ENCODE measurements around the gene GREB1. TPM values are rescaled to one million over a fixed set of nuclear protein-coding genes. Genes with fewer than 3 reads are reported as not detected.

Gene GREB1, protein sequence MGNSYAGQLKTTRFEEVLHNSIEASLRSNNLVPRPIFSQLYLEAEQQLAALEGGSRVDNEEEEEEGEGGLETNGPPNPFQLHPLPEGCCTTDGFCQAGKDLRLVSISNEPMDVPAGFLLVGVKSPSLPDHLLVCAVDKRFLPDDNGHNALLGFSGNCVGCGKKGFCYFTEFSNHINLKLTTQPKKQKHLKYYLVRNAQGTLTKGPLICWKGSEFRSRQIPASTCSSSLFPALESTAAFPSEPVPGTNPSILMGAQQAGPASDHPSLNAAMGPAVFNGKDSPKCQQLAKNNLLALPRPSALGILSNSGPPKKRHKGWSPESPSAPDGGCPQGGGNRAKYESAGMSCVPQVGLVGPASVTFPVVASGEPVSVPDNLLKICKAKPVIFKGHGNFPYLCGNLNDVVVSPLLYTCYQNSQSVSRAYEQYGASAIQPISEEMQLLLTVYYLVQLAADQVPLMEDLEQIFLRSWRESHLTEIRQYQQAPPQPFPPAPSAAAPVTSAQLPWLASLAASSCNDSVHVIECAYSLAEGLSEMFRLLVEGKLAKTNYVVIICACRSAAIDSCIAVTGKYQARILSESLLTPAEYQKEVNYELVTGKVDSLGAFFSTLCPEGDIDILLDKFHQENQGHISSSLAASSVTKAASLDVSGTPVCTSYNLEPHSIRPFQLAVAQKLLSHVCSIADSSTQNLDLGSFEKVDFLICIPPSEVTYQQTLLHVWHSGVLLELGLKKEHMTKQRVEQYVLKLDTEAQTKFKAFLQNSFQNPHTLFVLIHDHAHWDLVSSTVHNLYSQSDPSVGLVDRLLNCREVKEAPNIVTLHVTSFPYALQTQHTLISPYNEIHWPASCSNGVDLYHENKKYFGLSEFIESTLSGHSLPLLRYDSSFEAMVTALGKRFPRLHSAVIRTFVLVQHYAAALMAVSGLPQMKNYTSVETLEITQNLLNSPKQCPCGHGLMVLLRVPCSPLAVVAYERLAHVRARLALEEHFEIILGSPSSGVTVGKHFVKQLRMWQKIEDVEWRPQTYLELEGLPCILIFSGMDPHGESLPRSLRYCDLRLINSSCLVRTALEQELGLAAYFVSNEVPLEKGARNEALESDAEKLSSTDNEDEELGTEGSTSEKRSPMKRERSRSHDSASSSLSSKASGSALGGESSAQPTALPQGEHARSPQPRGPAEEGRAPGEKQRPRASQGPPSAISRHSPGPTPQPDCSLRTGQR (N-terminal part only)
- total RNA-seq: 10 to 100 TPM in 1 of 2 donors, 1 to 10 TPM in 1; 7.4 to 15.4 TPM
- long read RNA-seq, donor 1: 0 reads
- long read RNA-seq, donor 2, partial matches to known transcripts: 0 of 3 reads
- long read RNA-seq, donor 2, other reads (novel, unspliced or antisense): 3 of 3 reads

- intact Hi-C loops (cut with DNase I): no loop called here
- no peak for DNase-seq (ENCODE audit: low spot score)
Observed at GRCh38 chr2:11533278-11534070, at the start of gene GREB1. Gene GREB1 (plus strand): TSS chr2:11534045. CDS start chr2:11556615, 22,570 bp downstream.

DNA sequence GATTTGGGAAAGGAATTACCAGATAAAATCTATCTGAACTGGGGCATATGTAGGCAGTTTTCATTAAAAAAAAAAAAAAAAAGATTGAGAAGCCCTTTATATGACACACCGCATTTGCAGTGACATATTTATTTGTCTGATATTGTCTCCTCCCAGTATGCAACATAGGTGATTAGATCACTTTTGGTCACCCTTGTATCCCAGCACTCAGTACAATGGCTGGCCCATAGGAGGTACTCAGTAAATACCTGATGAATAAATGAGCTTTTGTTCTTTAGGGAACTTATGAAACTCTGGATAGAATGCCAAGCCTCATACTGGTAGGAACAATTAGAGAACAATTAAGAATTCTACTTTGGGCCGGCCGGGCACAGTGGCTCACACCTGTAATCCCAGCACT is 45.0 kb upstream of the GREB1 start:
- intact Hi-C loops (cut with DNase I): no loop called here

DNA sequence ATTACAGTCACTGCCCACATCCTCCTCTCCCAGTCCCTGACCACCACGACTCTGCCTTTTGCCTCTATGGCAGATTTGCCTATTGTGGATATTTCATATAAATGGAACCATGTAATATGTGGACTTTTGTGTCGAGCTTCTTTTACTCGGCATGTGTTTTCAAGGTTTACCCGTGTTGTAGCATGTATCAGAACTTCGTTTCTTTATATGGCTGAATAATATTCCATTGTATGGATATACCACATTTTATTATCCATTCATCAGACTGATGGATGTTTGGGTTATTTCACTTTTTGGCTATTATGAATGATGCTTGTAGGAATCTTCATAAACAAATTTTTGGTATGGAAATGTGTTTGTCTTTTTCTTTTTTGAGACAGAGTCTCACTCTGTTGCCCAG is 43.7 kb upstream of the GREB1 start:
- DNase-seq (ENCODE audit: low spot score): no peak
- intact Hi-C loops (cut with DNase I): no loop called here

More for the DNA sequence above, 45.0 kb upstream of the GREB1 start:
- no peak for DNase-seq (ENCODE audit: low spot score)

GRCh38 chr2:11491348-11491933 is 42.4 kb upstream of the GREB1 start:
- no peak for DNase-seq (ENCODE audit: low spot score)
- intact Hi-C loops (cut with DNase I): no loop called here

DNA sequence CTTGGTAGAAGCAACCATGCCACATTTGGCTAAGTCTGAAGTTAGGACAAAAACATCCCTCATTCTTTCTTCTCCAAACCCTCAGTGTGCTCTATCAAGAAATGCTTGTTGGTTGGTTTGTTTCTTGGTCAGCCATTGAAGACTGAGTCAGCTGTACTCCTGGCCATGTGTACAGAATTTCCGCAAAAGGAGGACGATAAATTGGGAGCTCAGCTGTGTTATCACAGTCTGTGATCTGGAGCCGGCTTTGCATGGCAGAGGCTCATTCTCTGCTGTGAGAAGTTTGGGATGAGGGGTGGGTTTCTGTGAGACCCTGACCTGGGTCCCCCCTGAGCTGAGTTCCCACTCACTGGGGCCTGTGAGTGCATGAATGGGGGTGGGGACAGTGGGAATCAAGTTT is 41.6 kb upstream of the GREB1 start:
- intact Hi-C loops (cut with DNase I): no loop called here
- DNase-seq (ENCODE audit: low spot score): no peak

DNA sequence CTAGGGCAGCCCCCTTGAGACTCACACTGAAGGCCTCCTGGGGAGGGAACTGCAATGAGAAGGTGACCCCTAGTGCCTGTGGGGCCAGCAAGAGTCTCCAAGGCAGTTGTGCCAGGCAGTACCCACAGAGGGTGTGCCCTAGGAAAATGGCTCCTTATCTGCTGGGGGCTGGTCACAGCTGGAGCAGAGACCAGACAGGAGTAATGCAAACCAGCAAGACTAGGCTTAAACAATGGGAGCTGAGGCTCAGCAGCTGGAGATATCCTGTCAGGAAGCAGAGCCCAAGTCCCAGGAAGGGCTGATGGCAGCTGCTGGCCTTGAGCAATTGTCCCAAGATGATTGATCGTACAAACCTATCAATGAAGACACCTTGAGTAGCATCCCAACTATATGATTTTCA is 41.1 kb upstream of the GREB1 start:
- DNase-seq (ENCODE audit: low spot score): no peak
- intact Hi-C loops (cut with DNase I): no loop called here

GRCh38 chr2:11493282-11493681 is 40.6 kb upstream of the GREB1 start:
- intact Hi-C loops (cut with DNase I): no loop called here
- no peak for DNase-seq (ENCODE audit: low spot score)

GRCh38 chr2:11494310-11494709 is 39.5 kb upstream of the GREB1 start:
- intact Hi-C loops (cut with DNase I): no loop called here
- no peak for DNase-seq (ENCODE audit: low spot score)

DNA sequence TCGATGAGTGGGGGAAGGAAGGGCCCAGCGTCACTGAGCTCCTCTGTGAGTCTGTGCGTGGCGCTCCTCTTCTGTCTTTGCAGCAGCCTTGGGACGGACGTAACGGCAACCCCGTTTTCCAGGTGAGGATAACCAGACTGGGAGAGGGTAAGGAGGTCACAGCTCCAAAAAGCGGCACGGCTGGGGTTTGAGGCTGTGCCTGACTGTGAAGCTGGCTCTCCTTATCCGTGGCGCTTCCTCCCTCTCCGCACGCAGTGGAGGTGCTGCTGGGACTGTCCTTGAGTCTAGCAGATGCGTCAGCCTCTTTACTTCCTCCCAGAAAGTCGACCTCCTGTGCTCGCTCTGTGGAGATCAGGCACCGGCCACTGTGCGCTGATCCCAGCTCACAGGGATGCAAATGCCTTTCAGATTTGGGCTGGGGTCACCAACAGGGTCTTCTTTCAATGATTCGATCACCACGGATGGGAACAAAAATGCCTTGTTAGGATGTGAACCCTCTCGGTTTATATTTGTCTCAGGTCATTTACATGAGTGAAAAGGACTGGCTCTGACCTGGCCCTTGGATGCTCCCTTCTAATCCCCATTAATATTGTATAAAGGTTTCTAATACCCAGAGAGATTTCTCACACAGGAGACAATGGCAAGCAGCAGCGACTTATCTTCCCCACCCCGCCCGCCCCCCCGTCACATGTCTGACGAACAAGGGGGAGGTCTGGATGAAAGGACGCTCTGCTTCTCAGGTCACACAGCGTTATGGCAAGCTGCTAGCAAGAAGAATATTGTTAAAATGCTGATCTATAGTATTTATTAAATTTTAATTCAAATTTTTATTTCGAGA is 37.8 kb upstream of the GREB1 start:
- intact Hi-C loops (cut with DNase I): no loop called here
- DNase-seq (ENCODE audit: low spot score): no peak

- peak; percentile 83 for DNase-seq (ENCODE audit: low spot score)
- intact Hi-C loops (cut with DNase I): no loop called here
Observed at GRCh38 chr2:11498543-11499034, 35.3 kb upstream of the GREB1 start.

DNA sequence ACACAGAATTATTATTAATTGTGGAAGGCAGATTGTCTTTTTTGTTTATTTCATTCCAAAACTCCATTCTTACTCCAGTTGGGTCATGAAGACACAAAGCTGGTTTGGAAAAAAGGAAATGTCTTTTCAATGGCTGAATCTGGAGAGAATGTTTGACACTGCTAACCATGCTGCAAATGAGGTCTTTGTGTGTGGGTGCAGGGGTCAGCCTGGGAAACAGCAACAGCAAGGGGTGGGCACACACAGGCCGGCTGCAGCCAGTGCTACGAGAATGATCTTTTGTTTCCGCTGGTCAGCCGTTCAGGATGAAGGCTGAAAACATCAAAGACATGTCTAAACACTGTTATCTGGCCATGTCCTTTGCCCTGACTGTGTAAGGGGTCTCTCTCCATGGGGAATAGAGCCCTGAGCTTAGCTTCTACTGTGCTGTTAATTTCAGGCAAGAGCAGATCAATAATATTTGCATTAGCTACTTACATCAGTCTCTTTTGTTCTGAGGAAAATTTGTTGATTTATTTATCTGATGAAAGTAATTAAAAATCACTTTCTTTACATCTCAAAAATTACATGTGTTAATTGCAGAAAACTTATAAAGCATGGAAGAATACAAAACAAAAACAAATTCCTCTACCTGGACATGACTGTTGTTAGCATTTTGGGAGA is 34.6 kb upstream of the GREB1 start:
- no peak for DNase-seq (ENCODE audit: low spot score)
- intact Hi-C loops (cut with DNase I): no loop called here

DNA sequence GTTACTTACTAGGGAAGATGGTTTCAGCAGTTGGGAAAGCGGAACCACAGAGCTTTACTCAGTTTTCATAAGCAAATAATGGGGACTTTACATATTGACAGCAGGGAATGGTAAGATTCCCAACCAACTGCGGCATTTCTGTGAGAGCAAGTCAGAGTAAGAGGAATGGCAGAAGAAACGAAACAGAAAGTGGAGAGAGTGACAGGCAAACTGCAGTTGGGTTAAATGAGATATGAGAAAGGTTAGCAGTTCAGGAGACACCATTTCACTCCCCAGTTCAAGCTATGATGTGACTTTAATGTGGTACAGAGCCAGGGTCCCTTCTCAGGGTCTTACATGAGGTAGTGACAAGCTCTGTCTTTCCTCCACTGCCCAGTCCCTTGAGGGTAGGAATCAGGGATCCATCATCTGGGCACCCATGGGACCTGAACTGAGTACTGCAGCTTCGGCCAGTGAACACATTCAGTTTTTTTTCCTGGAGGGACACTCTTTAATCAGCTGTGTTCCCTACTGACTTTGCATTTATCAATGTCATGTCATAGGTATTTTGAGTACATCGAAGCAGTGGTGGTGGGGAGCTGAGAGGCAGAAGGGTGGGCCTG is 33.0 kb upstream of the GREB1 start:
- DNase-seq (ENCODE audit: low spot score): no peak
- intact Hi-C loops (cut with DNase I): loop anchor here in 1 of 2 donors (5.0 kb wide), 1 partner anchor 624 kb away; no protein-coding TSS in a partner anchor

DNA sequence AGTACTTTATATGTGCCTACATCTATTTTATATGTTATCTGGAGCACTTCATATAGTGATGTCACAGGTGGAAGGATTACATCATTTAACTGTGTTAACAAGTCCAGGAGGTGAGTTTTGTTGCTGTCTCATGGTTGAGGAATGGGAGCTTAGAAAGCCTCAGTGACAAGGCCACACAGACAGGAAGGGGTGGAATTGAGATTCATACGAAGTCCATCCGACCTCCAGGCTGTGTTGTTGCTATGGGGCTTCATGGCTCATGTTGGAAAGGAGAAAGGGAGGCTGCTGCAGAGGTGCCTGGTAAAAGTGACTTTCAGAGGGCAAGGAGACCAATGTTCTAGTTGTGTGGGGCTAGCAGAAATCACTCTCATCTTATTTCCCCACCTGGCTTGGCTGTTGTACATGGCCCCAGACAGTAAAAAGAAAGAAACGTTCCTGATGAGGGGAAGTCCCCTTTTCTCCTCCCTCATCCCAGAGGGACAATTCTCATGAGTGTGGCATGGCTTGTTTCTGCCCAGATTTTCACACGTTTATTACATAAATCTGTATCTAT is 31.0 kb upstream of the GREB1 start:
- intact Hi-C loops (cut with DNase I): loop anchor here in 1 of 2 donors (5.0 kb wide), 1 partner anchor 626 kb away; no protein-coding TSS in a partner anchor
- DNase-seq (ENCODE audit: low spot score): no peak

DNA sequence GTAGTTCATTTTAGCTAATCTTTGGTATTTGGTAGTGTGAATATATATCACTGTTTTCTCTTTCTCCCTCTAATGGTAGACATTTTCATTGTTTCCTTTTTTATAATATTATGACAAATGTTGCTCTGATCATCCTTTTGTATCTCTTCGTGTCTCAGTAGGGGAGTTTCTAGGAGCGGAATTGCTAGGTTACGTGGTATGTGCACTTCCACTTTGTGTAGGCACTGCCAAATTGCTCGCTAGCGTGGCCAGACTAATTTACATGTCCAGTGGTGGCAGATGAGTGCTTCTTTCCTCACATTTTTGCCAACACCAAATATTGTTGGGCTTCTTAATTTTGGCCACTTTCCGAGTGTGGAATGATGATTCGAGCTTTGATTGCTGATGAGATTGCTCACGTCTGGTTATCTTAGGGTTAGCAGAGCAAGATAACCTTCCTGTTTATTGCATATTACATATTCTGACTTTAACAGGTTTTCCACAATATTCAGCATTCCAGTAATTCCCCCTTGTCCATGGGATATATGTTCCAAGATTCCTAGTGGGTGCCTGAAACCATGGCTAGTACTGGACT is 30.4 kb upstream of the GREB1 start:
- intact Hi-C loops (cut with DNase I): loop anchor here in 1 of 2 donors (5.0 kb wide), 1 partner anchor 626 kb away; no protein-coding TSS in a partner anchor
- no peak for DNase-seq (ENCODE audit: low spot score)
